Endometrial microvascular endothelial cells (primary cell): Measurements from ENCODE around the gene IFITM1. TPM values are rescaled to one million over a fixed set of nuclear protein-coding genes. Genes with fewer than 3 reads are reported as not detected.
"Not testable (repeated sequence)": the region's sequence is repeated elsewhere in the genome, so short reads cannot be mapped to it uniquely, and the experiment has no call there.

Source experiments
- in situ Hi-C: cut with HindIII; loops from 2 replicates; pipeline ENCODE4 v1.10.0; 2017; ENCODE audit warnings: low sequenced_read_pairs, low pct_unique_long_range_greater_than_20kb; ENCODE audit errors: inconsistent ontology term
- total RNA-seq: library from RNA; depleted of rRNA; stranded (reverse); fragments of >200 nt; gene quantifications from one replicate; pipeline ENCODE4 v1.2.3, GENCODE V29; 2015; ENCODE audit errors: inconsistent ontology term

IFITM1 gene
- total RNA-seq, 1 donor from 2014 or later, result 26.2 TPM

DNA sequence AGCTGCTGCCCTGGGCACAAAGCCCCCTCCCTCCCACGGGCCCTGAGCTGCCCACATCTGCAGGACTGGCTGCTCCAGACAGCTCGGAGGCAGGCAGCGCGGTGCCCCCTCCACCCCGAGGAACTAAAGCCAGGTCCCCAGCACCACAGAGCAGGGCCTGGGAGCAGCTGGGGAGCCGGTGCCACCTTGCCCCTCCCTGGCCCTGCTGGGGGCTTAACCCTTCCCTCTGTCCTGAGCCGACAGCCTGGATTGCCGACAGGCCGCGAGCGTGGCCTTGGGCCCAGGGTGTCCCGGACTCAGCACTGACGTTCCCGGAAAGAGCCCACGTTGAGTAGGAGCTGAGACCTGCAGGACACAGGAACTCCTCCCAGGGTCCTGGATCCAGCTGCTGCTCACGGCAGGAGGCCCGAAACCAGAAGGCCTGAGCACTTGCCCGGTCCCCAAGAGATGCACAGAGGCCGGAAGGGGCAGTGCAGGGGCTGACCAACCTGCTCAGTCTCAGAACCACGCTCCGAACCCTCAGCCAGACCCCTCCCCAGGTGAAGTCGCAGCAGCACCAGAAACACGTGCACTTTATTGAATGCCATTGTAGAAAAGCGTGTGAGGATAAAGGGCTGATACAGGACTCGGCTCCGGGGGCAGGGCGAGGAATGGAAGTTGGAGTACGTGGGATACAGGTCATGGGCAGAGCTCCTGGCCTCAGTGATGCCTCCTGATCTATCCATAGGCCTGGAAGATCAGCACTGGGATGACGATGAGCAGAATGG is 5.5 kb downstream of the IFITM1 start:
- in situ Hi-C loops, result not testable (repeated sequence)

DNA sequence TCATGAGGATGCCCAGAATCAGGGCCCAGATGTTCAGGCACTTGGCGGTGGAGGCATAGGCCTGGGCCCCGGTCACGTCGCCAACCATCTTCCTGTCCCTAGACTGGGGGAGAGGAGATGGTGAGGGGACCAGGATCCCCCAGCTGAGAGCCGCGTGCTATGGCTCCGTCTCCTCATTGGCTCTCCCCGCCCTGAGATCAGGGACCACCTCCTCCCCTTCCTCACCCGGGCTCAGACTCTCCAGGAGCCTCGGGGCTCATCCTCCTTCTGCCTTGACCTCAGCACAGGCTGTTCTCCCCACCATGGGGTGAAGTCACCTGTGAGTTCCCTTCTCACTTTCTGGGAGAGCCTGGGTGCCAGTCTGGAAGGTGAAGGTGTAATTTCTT is 6.0 kb downstream of the IFITM1 start:
- in situ Hi-C loops, result not testable (repeated sequence)

DNA sequence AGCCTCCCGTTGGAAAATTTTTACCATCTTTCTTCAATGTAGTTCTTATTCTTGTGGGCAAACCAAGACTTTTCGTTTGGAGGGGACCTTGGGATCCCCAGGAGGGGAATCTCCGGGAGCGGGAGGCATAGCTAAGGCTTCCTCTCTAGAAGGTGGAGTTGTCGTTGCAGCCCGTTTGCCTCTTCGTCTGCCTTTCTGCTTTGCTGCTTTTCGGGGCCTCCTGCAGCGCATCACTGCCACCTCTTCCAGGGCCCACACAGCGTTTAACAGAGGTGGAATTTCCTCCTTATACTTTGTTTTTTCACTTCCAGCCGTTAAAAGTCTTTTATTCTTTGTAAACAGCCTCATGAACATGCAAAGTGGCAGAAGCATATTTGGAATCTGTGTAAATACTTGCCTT is 10.3 kb downstream of the IFITM1 start:
- in situ Hi-C loops, result no loop called here

DNA sequence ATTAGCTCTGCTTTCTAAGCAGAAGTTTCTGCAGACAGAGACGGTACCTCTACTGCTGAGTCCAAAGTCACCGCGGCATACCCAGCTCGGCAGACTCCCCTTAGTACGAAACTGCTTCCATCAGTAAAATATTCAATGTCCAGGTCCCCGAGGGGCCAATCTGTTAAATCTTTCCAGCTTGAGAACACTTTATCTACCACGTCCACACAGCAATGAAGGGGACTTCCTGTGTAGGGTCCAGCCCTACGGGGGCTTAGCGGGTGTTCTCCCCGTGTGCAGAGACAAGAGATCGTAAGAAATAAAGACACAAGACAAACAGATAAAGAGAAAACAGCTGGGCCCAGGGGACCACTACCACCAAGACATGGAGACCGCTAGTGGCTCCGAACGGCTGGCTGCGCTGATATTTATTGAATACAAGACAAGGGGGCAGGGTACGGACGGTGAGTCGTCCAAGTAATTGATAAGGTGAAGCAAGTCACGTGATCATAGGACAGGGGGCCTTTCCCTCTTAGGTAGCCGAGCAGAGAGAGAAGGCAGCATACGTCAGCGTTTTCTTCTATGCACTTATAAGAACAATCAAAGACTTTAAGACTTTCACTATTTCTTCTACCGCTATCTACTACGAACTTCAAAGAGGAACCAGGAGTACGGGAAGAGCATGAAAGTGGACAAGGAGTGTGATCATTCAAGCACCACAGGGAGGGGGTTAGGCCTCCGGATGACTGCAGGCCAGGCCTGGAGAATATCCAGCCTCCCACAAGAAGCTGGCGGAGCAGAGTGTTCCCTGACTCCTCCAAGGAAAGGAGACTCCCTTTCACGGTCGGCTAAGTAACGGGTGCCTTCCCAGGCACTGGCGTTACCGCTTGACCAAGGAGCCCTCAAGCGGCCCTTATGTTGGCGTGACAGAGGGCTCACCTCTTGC is 11.0 kb downstream of the IFITM1 start:
- in situ Hi-C loops, result not testable (repeated sequence)

DNA sequence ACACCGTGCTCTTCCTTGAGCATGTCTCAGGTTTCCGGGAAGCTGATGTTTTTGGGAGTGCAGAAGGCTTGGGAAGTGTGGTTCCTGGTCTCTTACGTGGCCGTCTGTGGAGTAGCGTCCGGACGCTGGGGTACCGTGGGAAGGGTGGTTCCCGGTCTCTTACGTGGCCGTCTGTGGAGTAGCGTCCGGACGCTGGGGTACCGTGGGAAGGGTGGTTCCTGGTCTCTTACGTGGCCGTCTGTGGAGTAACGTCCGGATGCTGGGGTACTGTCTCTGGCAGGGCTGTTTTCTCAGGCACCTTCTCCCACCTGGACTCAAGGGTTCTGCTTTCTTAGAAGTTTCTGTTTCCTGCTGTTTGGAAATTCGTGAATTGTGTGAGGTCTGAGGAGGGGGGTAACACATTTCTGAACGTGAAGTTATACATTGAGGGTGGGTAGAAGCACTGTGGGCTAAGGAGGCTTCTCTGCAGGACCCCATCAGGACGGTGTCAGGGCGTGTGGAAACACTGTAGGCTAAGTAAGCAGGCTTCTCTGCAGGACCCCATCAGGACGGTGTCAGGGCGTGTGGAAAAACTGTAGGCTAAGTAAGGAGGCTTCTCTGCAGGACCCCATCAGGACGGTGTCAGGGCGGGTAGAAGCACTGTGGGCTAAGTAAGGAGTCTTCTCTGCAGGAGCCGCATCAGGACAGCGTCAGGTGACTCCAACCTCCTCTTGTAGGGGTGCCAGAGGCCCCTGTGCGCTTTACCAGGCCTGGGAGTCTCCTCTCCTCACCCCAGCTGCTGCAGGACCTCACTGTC is 12.2 kb downstream of the IFITM1 start:
- in situ Hi-C loops, result no loop called here

DNA sequence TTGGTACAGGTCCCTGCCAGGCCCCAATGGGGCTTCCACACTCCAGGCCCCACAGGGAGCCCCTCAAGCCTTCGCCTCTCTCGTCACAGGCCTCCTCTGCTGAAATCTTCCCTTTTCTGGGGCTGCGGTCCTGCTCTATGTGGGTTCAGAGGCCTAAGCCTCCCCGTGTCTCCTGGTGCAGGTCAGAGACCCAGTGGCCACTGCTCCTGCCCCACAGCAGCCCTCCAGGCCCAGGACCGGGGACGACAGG is 12.7 kb downstream of the IFITM1 start:
- in situ Hi-C loops, result no loop called here

DNA sequence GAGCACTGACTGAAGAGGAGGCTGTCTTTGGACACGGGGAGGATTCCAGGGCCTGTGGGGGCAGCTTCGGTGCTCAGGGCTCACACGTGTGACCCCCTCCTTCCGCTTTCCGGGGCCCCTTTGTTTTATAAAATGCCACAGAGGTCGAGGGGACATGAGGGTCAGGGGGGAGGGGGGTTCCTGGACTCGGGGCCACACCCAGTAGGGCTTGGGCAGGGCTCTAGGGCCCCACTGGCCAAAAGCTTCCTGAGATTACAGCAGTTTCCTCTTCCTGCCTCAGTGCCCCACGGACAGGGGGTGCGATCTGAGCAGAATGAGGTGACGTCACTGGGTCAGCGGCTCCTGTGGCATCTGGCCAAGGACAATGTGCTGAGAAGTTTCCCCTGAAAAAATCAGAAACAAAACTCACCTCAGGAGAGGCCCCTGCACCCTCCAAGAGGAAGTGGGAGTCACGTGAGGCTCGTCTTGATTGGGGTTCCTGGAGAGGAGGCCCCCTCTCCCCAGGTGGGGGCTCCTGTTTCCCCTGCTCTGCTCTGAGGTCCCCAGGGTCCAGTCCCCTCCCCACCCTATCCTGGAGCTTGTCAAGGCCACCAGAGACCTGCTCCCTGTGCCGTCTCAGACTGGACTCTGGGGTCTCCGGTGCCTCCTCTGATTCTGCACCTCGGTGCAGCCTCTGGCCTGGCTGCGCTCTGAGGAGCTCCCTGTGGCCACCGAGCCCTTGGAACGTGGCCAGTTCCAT is 13.2 kb downstream of the IFITM1 start:
- in situ Hi-C loops, result no loop called here

DNA sequence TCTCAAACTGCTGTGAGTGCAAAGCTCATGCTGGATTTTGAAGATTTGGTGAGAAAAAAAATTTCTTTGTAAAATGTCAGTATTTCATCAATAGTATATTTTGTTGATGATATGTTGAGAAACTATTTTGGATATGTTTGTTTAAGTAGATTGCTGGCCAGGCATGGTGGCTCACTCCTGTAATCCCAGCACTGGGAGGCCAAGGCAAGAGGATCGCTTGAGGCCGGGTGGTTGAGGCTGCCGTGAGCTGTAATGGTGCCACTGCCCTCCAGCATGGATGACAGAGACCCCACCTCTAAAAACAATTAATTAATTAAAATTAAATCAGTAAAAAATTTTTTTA is 13.7 kb downstream of the IFITM1 start:
- in situ Hi-C loops, result no loop called here

DNA sequence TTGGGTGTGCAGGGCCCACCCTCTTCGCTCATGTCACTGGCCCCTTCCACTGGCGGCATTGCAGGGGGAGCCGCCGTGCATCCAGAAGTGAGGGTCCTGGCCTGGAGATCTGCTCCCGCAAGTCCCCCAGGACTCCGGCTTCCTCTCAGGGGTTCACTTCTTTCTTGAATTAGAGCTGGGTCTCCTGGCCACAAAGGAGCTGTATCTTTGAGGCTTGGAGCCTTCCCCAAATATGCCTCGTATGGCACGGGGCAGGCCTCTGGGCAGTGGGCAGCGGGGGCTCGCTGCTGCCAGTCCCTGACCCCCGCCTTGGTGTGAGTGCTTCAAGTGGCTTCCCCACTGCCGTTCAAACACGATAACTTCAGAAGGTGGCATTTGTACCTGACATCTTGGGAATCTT is 14.2 kb downstream of the IFITM1 start:
- in situ Hi-C loops, result no loop called here

DNA sequence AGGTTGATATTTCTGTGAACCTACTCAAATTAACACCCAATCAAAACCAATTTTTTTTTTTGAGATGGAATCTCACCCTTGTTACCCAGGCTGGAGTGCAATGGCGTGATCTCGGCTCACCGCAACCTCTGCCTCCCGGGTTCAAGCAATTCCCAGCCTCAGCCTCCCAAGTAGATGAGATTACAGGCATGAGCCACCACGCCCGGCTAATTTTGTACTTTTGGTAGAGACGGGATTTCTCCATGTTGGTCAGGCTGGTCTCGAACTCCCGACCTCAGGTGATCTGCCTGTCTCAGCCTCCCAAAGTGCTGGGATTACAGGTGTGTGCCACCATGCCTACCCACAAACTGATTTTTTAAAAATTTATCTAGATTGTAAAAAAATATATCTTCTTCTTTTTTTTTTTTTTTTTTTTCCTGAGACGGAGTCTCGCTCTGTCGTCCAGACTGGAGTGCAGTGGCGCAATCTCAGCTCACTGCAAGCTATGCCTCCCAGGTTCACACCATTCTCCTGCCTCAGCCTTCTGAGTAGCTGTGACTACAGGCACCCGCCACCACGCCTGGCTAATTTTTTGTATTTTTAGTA is 14.8 kb downstream of the IFITM1 start:
- in situ Hi-C loops, result not testable (repeated sequence)

DNA sequence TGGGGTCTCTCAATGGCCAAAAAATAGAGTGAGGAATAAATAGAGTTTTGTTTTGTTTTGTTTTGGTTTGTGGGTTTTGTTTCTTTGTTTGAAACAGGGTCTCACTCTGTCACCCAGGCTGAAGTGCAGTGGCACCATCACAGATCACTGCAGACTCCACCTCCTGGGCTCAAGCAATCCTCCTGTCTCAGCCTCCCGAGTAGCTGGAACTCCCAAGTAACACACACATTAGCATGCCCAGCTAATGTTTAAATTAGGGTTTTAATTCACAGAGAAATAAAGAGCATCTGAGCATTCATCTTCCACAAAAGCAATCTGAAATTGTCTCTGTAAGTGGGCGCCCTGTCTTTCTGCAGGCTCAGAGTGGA is 16.0 kb downstream of the IFITM1 start:
- in situ Hi-C loops, result no loop called here

DNA sequence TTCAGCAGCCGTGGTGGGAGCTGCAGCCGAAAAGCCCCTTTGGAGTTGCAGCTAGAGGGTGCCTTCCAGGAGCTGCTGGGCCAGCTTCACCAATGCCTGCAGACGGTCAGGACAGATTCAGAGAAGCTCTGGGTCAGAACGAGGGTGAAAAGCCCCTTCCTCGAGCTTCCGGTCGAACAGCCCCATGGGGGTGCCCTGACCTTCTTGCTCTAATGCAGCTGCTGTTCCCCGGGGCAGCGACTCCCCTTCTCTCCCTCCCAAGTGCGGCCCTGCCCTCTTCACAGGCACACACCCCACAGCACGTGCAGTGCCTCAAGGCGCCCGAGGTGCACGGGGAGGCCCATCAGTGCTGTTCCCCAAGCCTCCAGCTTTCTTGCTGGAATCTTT is 16.5 kb downstream of the IFITM1 start:
- in situ Hi-C loops, result no loop called here

DNA sequence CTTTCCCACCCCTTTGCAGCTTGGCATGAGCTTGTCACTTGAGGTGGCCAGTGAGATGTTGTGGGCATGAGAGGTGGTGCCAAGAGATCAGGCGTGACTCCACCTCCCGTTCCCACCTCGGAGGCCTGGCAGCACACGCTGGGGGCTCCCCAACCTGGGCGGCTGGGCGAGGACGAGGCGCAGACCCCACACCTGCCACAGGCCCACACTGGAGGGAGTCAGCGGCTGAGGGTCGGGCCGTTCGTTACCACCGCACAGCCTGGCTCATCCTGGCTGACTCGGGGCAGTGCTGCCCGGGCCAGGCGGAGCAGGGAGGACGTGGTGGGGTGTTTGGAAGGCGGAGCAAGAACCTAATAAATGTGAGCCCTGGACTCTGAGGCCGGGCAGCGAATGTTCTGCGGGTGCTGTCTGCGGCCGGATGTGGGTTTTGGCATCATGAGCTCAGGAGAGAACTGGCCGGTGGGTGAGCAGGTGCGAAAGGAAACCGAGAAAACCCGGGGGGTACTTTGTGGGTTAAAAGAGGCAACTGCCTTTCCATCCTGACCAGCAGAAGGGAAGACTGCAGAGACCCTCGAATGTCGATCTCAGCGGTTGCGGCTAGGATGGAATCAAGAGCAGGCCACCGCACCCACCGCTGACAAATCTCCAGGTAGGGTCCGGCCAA is 17.0 kb downstream of the IFITM1 start:
- in situ Hi-C loops, result no loop called here

DNA sequence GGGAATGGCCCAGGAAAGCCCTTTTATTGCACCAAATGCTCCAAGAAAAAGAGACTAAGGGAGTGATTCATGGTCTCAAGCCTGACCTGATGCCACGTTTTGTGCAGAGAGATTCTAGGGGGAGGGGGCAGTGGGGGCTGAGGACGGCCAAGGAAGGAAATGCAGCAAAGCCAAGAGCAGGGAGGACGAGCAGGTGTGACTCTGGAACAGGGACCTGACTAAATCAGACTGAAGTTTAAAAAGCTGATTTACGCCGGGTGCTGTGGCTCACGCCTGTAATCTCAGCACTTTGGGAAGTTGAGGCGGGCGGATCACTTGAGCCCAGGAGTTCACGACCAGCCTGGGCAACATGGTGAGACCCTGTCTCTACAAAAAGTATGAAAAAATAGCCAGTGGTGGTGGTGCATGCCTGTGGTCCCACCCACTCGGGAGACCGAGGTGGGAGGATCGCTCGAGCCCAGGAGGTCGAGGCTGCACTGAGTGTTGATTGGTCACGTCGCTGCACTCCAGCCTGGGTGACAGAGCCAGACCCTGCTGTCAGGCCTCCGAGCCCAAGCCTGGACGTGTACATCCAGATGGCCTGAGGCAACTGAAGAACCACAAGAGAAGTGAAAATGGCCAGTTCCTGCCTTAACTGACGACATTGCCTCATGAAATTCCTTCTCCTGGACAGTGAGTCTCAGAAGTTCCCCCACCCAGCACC is 17.7 kb downstream of the IFITM1 start:
- in situ Hi-C loops, result no loop called here

DNA sequence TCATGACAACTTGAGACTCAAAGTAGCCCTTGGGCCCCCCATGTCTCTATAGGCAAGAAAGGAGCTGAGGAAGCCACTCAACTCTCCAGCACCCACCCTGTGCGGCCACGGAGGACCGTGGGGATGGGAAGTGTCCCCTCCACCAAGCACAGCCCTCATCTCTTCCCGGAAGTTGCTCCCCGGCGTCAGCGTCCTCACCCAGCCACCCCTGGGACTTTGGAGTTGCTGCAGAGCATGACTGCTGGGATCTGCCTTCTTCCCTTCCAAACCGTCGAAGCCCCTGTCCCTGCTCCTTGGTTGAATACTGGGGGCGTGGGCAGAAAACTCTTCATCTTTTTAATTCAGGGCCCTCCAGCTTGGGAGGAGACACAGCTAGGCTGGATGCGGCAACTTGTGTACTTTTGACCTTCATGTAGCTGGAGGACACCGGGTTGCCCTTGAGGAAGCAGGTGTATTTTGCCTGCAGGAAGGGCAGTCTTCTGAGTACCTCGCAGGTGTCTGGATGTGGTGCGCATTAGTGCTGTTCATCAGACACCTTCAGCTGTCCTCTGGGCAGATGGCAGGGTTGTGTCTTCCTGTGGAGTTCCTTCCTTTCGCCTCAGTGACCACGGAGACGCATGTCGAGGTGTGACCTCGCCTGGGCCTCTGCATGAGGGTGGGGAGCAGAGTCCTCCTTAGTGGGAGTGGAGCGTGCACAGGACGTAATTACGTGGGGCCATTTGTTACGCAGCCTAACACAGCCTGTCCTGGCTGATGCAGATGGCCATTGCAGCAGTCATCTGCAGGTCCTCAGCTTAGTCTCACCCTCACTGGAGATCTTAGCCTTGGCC is 19.0 kb downstream of the IFITM1 start:
- in situ Hi-C loops, result no loop called here

DNA sequence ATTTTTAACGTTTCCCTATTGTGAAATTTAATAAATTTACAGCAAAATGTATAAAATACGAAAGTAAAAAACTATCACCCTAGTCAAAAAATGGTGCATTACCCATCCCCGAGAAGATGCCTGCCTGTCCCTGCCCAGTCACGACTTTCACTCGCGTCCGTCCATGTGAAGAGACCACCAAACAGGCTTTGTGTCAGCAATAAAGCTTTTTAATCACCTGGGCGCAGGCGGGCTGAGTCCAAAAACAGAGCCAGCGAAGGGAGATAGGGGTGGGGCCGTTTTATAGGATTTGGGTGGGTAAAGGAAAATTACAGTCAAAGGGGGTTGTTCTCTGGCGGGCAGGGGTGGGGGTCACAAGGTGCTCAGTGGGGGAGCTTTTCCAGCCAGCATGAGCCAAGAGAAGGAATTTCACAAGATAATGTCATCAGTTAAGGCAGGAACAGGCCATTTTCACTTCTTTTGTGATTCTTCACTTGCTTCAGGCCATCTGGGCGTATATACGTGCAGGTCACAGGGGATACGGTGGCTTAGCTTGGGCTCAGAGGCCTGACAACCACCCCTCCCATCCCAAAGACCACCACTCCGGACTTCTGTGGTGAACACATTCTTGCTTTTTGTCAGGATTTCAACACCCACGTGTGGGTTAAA is 19.9 kb downstream of the IFITM1 start:
- in situ Hi-C loops, result not testable (repeated sequence)
